Prostate gland (tissue), 2 donors: ENCODE measurements around the gene CRISPLD2.

ENCODE experiments used
- CTCF ChIP-seq, 4 experiments: fragments of 200-600 bp in 2 of 4; fragments of 450-650 bp in 2 of 4; sonication (generic) in 2 of 4; IDR thresholded peaks; 1 replicate in 3 of 4; 2 replicates in 1 of 4; pipeline ENCODE4 v1.5.1; 2016 to 2019; ENCODE audit warnings: antibody characterized with exemption in 4 of 4, mild to moderate bottlenecking in 2 of 4, moderate library complexity in 2 of 4
- POLR2A ChIP-seq: fragments of 450-650 bp; IDR thresholded peaks from one replicate; pipeline ENCODE4 v1.6.1; 2016; ENCODE audit warnings: antibody characterized with exemption, mild to moderate bottlenecking

- TF ChIP-seq POLR2A (no peak), CTCF (IDR thresholded peaks at IDR 0.05) (no peak)
Measured at GRCh38 chr16:84864326-84864955, 44.7 kb downstream of the CRISPLD2 start.
